GM12872 (cell line): ENCODE measurements around the gene NNAT.

Source experiments
- TF ChIP-seq, protein P1 (sequence below): IDR thresholded peaks from 3 replicates; pipeline ENCODE4 v1.5.1; 2011; ENCODE audit warnings: low read depth, mild to moderate bottlenecking, low read length, moderate library complexity; ENCODE audit not compliant: insufficient read depth

Gene NNAT

GRCh38 chr20:37515876-37516275 lies 5.2 kb upstream of the NNAT start:
- TF ChIP-seq, protein P1, sequence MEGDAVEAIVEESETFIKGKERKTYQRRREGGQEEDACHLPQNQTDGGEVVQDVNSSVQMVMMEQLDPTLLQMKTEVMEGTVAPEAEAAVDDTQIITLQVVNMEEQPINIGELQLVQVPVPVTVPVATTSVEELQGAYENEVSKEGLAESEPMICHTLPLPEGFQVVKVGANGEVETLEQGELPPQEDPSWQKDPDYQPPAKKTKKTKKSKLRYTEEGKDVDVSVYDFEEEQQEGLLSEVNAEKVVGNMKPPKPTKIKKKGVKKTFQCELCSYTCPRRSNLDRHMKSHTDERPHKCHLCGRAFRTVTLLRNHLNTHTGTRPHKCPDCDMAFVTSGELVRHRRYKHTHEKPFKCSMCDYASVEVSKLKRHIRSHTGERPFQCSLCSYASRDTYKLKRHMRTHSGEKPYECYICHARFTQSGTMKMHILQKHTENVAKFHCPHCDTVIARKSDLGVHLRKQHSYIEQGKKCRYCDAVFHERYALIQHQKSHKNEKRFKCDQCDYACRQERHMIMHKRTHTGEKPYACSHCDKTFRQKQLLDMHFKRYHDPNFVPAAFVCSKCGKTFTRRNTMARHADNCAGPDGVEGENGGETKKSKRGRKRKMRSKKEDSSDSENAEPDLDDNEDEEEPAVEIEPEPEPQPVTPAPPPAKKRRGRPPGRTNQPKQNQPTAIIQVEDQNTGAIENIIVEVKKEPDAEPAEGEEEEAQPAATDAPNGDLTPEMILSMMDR: no peak

GRCh38 chr20:37516811-37517750 lies 4.0 kb upstream of the NNAT start:
- TF ChIP-seq, protein P1: no peak

GRCh38 chr20:37518059-37518458 lies 3.0 kb upstream of the NNAT start:
- TF ChIP-seq, protein P1: no peak

DNA sequence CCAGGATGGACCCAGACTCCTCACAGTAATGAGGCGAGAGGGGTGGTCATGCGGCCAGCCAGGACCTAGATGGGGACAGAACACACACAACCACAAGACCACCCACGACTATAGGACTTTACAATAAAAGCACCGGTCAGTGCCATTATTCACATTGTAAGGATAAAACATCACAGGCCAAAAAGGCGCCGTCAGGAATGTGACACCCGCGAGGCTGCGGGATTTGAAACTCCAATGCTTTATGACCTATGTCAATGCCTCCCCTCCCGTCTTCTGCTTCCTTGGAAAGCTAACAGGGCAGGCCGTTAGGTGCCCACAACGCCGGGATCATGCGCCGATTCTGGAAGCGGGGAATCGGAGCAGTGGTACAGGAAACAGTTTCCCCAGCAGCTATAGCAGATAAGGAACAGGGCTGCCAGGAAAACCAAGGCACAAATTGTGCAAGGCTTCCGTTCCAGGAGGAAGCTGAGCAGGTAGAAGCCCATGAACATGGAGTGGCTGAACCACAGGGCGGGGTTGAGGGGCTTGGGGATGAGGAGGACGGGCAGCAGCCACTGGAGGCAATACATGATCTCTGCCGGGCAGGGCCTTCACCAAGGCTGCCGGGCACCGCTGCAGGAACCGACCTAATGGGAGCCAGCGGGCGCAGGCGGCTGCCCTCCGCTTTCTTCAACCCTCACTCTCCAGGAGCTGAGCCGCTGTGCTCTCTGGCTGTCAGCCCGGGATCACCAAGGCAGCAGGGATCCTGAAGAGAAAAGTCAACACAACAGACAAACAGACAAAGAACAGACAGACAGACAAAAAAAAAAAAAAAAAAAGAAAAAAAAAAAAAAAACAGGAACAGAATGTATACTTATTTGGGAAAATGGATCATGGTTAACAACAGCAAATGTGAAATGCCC lies 2.2 kb upstream of the NNAT start:
- TF ChIP-seq, protein P1: no peak

DNA sequence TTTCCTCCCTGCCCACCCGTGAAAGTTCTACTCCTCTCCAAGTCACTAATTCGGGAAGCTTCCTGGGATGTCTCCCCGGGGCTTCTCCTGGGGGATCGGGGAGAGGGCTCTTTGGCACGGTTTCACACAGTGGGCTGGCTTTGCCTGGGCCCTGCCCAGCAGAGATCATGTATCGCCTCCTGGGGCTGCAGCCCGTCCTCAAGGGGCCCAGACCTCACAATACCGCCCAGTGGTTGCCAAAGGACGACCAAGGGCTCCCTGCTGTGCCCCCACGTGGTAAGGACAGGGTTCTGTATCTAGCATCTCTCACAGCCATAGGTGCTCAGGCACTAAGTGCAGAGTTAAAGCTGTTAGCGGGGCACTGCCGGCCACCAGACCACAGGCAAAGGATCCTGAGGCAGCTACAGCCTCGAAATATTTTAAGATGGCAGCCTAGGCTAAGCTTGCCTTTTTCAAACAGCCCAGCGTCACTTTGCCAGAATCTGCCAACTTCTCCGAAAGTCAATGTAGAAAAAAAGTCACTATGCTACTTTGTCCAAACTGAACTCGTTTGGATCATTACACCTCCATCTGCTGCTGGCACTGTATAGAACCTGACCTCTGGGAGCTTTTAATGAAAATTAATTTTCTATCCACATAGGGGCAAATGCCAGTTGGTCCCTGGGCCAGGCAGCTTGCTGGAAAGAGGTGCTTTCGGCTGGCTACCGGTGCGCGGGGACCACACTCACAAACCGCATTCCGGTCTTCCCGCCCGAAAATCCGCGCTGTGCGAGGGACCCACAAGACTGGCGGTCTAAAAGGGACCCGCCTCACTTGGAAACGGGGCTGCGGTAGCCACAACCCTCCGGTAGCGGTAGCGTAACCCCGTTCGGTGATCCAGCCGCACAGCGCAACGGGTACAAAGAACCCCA lies 1.3 kb upstream of the NNAT start:
- TF ChIP-seq, protein P1: no peak

DNA sequence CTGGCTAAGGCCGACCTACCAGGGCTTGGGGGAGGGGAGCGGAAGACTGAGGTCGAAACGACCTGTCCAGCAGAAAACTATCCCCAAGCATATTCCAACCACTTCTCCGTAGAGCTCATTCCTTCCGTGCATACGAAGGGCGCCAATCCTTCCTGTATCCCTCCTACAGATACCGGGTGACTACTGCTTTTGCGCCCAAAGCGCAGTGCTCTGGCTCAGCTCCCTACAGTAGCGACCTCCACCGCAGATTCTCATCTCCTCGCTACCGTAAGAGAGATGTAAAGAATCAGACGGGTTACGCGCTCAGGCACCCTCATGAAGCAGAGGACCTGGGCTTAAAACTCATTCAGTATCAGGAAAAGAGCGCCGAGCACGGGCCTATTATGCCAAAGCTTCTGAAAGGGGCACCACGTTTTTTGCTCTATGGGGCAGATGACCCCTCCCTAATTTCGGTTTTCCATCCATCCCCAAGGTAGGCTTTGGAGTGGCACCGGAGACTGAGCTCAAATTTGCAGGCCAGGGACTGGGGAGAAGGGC lies 563 bp upstream of the NNAT start:
- TF ChIP-seq, protein P1: no peak
